GM19372 (cell line): ENCODE results near the gene UBL3.

Experiments
- ATAC-seq: cut with Tn5 transposase; IDR thresholded peaks from one replicate; pipeline ENCODE4 v1.9.1; 2021; ENCODE audit warnings: mild to moderate bottlenecking, low read depth, moderate library complexity; ENCODE audit not compliant: unreplicated experiment

The UBL3 gene, protein sequence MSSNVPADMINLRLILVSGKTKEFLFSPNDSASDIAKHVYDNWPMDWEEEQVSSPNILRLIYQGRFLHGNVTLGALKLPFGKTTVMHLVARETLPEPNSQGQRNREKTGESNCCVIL

DNA sequence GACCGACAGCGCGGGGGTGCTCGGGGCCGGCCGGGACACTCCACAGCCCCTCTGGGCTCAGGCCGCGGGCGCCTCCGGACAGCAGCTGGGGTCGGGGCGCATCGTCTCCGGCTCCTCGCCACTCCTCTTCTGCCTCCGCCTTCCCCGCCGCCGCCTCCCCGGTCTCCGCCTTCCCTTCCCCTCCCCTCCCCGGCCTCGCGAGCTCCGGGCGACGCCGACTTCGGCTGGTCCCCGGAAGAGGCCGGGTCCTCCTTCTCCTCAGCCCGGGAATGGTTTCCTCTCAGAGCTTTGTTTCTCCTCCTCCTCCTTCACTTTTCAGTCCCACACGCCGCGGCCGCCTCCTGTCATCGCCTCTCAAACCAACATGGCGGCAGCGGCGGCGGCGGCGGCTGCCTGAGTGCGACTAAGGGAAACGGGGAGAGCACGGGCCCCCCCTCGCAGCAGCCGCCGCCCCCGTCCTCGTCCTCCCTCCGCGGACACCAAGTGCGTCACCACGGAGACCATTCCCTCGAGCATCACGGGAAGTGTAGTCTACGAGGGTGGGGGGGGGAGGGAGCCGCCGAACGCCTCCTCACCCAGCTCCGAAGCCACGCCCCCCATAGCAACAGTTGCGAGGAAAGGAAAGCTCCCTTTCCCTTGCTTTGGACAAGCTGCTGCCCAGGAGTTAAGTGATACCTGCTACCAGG, at the start of gene UBL3:
UBL3 (minus strand) TSS at position 405 of the 686 bp plus-strand sequence. CDS start 1,079 bp downstream, outside the sequence.
- peak; percentile 83 for ATAC-seq

DNA sequence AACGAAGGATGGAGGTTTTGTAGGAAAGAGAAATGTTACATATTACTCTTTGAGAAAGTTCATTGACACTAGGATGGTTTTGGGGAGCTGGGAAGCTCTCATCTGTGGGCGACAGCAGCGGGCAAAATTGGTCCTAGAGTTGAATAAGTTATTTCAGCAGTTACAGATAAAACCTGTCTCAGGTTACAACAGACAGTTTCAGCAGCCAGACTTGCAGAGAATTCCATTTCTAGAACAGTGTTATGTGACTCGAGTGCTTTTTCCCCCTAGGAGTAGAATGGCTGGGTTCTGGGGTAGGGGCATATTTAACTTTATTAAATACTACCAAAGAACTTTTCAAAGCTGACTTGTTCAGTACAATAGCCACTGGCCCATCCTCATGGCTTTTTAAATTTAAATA, 46.7 kb upstream of the UBL3 start:
- ATAC-seq, result no peak

DNA sequence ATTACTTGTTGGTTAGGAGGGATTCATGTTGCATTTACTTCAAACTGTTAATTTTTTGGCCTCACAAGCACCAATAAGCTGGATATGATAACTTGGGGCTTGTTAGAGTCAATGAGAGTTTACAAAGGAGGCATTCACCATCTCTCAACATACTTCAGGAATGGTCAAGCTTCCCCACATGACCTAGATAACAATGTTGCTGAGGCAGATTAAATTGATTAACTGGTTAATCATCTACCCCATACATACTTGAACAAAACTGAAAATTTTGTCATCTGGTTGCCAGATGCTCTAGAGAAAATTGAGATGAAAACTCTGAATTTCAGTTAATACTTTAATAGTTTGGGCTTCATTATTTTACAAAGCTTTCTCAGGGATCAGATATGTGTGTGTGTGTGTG, 43.0 kb upstream of the UBL3 start:
- no peak for ATAC-seq

DNA sequence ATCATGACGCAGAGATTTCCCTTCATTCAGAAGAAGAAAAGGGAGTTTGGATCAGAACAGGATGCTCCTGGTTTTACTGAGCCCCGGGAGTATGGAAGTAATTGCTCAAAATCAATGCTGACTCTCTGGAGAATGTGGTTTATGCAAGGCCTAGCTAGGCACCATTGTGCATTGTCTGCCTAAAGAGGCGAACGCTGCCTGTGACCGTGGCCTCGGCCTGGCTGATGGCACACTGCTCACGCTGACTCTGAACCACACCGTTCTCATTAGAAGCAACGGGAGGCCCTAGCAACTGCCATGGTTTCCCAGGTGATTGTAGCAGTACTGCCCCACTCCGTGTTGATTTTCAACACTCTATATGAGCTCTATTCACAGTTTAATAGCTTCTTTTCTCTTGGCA, 41.7 kb upstream of the UBL3 start:
- no peak for ATAC-seq

DNA sequence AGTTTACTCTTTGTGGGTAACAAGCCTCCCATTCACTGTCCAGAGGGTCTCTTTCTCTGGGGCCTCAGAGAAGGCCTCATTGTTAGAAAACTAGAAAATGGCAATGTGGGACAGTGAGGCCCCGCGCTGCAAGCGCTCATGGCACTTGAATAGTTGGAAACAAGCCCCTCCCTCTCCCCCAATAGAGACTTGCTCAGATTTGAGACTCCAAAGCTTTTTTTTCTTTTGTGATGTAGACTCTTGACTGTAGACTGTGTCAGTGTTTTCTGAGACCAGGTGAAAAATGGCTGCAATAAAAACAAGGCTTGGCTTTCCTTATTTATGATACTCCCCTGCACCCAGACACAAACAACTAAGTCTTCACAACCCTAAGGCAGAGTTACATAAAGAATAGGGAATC, 38.7 kb upstream of the UBL3 start:
- ATAC-seq, result no peak

DNA sequence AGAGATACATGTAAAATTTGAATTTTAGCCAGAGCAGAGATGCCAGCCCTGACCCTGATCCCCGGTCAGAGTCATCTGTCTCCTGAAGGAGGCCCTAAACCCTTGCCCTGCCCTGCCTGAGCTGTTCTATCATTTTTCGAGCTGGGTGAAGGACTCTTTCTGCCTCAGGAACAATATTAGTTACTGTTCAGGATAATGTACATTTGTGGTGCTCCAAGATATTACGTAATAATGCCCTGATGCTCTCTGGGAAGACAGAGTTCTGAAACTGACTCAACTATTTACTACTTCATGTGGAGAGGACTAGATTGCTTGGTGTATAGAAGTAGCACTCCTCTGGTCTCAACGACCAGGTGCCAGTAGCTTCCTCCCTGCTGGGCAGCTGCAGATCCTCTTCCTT, 37.9 kb upstream of the UBL3 start:
- ATAC-seq, result no peak

DNA sequence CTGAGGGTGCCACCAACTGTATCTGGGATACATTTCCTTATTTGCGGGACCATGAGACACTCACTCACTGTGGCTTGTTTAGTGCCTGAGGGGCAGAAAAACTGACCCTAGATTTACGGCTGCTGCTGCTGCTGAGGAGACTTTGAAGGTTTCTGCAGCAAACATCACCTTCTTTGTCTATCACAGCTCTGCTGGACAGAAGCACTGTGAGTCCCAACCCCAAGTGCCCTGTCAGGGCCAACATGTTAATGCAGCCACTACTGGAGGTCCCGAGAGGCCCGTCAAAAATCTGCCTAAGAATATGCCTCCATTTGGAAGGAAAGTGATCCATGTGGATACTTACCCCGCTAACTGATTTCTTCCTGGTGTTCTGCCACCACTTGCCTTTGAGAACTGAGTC, 37.3 kb upstream of the UBL3 start:
- ATAC-seq, result no peak

DNA sequence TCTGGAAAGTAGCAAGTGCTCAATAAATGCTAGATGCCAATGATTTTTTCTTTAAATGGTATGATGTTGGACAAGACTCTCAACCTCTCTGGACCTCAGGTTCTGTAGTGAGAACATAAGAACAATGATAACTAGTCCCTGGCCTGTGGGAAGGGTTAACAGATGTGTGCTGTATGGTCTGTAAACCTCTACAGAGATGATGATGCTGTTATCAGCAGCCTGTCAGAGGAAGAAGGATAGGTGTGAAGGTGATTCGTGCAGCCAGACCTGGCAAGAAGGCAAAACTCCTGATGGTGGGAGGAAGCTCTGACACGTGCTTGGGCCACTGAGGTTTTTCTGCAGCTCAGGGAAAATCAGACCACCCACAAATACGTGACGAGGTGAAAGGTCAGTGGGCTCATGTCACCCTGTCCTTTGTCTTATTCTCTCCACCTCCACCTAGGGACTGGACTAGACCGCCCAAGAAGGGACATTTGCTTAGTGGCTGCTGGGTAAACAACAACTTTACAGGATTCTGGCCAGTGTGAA, 36.7 kb upstream of the UBL3 start:
- no peak for ATAC-seq

DNA sequence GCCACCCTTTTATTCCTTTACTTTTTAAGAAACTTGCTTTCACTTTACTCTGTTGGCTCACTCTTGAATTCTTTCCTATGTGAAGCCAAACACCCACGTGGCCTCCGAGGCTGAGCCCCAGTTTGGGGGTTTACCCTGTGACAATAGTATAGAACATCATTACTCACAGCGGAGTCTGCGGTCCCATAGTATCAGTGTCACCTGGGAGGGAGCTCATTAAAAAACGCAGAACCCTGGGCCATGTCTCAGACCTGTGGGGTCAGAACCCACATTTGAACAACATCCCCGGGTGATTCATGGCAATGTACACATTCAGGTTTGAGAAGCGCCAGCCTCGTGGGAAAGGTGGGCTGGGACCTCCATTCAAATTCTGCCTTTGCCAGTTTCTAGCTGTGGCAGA, 36.0 kb upstream of the UBL3 start:
- no peak for ATAC-seq

DNA sequence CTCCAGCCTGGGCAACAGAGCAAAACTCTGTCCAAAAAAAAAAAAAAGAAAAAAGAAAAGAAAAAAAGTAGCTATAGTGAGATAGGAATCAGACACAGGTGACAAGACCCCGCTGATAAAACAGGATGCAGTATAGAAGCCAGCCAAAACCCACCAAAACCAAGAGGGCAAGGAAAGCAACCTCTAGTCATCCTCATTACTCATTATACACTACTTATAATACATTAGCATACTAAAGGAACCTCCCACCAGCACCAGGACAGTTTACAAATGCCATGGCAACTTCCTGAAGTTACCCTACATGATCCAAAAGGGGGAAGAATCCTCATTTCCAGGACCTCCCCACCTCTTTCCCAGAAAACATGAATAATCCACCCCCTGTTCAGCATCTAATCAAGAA, 35.6 kb upstream of the UBL3 start:
- ATAC-seq, result no peak

DNA sequence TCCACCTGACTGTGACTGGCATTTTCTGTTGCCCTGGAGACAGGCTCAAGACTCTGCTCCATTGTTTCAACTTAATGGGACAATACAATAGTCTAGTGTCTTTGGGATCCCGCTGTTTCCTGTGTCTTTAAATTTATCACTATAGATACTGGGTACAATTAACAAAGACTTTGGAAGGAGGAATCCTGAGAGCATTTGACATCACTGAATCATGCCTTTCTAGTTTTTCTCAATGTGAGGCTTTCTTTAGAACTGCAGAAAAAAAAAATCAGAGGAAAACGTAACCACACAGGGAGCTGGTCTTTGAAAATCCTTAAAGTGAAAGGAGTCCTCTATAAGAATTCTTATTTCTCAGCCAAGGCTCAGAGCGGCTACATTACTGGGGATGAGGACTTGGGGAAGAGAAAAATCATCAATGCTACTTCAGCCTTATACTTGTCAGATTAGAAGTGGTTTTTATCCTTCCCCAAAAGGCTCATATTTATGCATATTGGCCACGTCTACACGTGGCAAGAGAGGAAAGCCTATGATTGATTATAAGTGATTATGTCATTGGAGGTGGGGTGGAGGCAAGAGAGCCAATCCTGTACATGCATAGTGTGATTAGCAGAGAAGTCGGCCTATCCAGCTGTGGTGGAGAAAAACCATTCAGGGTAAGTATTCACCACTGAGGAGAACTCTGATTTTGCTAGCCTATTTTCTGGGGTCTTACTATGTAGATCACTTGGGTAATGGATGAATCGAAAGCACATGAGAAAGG, 34.4 kb upstream of the UBL3 start:
- ATAC-seq, result no peak

DNA sequence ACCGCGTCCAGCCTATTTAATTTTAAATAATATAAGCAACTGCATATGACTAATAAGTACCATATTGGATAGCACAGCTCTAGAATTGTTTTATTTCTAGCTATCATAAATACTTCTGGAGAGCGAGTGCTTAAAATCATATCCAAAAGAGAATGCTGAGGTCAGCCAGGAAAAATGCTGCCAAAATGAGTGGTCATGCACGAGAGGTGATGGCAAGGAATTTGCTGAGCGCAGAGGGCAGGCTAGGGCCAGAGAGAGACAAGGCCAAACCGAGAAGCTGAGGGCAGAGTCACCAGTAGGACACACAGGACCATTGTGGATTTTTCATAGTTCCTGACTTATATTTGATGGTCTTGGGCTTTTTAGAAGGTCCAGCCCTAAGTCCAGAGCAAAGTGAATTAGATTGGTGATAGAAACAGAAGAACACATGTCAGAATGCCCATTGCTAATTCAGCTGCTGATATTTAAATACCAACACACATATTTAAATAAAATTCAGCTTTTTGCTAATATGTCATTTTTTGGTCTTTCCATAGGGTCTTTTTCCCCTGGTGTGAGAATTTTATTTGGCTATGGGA, 33.6 kb upstream of the UBL3 start:
- ATAC-seq, result no peak

DNA sequence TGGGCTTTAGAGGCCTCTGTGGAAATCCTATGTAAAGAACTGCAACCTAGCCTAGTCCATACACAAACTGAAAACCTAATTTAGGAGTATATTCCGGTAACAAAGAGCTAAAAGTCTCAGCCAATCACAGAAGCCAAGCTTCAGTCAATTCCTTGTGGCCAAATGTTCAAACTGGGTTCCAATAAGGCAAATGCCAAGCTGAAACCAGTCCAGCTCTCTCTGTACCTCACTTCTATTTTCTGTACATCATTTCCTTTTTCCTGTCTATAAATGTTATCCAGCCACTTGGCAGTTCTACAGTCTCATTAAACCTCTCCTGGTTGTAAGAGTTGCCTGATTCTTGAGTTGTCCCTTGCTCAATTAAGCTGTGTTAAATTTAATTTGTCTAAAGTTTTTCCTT, 31.7 kb upstream of the UBL3 start:
- ATAC-seq, result no peak

DNA sequence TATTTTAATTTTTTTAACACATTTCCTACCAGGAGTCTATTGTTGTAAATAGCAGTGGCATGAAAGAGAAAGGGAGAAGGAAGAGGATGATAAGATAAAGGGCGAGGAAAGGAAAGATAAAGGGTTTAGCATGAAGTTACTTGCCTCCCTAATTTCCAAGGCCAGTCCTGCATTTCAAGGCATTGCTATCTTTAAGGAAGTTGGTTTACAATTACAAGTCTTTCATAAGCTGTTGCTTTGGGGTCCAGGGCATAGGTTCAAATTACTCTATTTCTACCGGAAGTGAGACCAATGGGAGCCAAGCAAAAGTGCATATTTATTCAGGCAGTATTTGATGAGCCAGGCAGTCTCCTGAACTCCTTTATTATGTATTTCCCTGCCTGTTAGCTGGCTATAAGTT, 27.7 kb upstream of the UBL3 start:
- no peak for ATAC-seq

DNA sequence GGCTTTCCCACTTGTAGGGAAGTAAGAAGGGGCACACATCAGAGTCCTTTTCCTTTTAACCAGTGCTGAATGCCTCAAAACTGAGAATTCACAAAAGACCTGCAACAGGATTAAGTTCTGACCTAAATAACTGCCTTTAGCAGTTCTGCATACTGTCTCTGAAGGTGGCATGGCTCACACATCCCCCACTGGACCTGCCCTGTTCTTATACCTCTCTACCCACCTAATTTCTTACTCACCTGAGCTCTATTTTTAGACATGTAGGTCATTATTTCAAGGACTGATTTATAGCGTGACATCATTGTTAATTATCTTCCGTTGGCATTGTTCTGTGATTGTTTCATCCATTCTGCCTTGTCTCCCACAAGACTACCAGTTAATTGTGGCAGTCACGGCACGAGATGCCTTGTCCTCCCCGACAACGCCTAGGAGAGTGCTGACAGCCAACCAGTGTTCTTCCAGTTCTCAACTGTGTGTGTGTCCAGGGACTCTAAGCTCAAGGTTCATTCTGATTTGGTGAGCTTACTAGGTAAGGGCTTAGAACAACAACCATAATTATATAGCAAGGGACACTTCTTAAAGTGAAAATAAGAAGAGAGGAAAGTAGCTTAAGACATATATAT, 27.1 kb upstream of the UBL3 start:
- no peak for ATAC-seq

DNA sequence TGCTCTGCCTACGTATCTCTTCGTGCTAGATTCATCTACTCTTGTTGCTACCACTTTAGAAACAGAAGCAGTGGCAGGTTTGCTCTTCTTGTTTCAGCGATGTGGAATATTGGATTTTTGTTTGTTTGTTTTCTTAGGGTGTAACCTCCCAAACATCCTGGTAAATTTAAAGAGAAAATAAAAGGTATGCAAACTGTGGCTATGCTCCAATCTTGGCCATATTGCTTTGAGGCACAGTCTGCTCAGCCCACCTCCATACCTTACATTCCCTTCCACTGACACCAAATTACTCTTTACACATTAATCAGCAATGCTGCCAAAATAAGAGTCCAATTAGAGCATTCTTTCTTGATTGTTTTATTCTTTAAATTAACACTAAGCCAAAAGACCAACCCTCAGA, 25.2 kb upstream of the UBL3 start:
- no peak for ATAC-seq

DNA sequence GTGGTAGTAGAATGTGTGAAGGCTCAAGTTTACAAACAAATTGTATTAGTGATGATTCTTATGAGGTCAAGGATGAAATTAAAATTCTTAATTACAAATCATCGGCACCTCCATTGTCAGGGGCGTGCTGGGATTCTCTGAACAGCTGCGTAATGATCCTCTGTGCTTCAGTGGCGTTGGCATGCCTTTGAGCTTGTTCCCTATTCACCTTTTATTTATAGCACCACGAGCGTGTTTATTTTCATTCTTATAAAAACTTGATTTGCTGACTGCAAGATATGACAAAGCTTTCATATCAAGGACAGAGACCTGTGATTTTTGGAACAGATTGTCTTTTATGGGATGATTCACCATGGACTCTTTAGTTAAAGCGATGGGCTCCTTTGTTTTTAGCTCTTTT, 18.2 kb upstream of the UBL3 start:
- ATAC-seq, result no peak

DNA sequence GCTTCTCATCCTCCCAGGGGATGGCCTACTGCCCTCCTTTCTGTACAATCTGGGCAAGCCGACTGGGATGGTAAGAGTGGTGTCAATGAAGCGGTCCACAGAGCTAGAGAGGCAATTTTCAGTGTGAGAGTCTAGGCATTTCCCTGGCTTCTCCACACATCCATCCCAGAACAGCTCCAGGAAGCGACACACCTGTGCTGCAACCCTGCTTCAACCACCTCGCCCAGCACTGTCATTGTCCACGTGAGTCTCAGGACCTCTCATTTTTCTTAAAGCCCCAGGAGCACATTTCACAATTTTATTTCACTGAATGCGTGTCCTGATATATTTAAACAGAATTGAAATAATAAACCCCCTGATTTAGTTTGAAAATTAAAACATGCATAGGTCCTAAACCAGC, 15.5 kb upstream of the UBL3 start:
- no peak for ATAC-seq

DNA sequence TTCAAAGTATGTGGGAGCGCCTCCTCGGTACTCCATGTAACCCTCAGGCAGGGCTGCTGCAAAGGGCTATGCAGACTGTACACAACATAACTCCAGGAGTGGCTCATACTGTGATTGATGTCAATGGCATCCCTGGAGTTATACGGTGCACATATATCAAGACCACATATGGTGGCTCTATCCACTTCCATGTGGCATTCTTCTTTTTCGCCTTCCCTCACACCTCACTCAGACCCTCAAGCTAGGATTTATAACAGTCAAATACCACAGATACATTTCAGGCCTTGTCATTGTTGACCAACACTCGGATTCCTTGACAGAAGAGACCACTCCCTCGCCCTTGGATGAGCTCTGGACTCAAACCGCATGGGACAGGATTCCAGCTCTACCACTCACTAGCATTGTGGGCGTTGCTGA, 11.3 kb upstream of the UBL3 start:
- no peak for ATAC-seq

DNA sequence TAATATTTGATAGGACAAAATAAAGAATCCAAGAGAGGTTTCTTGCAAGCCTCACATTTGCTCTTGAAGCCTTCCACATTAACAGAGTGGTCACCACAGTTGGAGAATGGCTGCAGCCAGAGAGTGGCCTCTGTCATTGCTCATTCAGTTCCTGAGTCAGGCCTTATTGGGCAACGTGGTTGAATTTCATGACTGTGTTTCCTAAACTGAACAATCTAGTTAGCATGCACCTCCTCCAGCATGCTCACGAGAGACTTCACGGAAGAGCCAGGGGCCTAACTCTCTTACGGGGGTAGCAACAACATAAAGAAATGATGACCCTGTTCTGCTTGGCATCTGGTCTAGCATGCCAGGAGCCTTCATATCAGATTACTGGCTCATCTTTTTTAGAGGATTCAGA, 9.6 kb upstream of the UBL3 start:
- ATAC-seq, result no peak

DNA sequence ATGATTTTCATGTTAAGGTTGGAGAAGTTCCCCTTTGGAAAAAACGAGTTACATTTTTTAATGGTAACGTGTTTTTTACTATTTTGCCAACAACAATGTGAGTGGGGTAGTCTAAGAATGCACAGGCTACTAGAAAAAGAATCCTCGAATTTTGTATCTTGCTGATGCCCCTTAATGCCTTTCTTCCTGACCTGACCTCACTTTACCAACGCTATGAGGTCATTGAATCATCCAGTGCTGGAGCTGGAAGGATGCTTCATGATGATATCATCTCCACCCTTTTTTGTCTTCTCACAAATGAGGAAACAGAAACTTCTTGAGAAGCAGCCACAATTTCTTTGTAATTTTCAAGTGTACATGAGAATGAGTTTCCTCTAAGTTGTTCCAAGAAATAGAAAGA, 8.2 kb upstream of the UBL3 start:
- no peak for ATAC-seq
